Neural cell (in vitro differentiated cells): ENCODE data around the gene PNPLA6. TPM values are rescaled to one million over a fixed set of nuclear protein-coding genes. Genes with fewer than 3 reads are reported as not detected.

Experiments used
- H2AFZ ChIP-seq: fragments of 200-600, 300-800 bp; sonication (generic), shearing (Covaris generic); 2 replicates; pipeline ENCODE4 v1.6.0; 2014; ENCODE audit warnings: low read depth, mild to moderate bottlenecking, antibody characterized with exemption, low read length, moderate library complexity
- H3F3A ChIP-seq: fragments of 200-600 bp; shearing (Covaris generic); 2 replicates; pipeline ENCODE4 v1.6.1; 2016; ENCODE audit warnings: mild to moderate bottlenecking, moderate library complexity, mixed read lengths, antibody characterized with exemption, low read length; ENCODE audit not compliant: insufficient read depth, poor library complexity, severe bottlenecking
- H3K27ac ChIP-seq: fragments of 200-600, 300-800 bp; sonication (generic), shearing (Covaris generic); 2 replicates; pipeline ENCODE4 v1.5.1; 2014; ENCODE audit warnings: mild to moderate bottlenecking, low read length, moderate library complexity
- H3K27me3 ChIP-seq: fragments of 300-800, 200-600 bp; sonication (generic), shearing (Covaris generic); 2 replicates; pipeline ENCODE4 v1.6.0; 2014; ENCODE audit warnings: mild to moderate bottlenecking, low read depth, low read length, moderate library complexity; ENCODE audit not compliant: insufficient read depth
- H3K36me3 ChIP-seq: fragments of 300-800, 200-600 bp; sonication (generic), shearing (Covaris generic); 2 replicates; pipeline ENCODE4 v1.5.1; 2014; ENCODE audit warnings: mild to moderate bottlenecking, antibody characterized with exemption, low read length, moderate library complexity; ENCODE audit not compliant: insufficient read depth
- H3K4me2 ChIP-seq: fragments of 300-800, 200-600 bp; sonication (generic), shearing (Covaris generic); 2 replicates; pipeline ENCODE4 v1.6.0; 2014; ENCODE audit warnings: mild to moderate bottlenecking, low read length
- H3K4me3 ChIP-seq: fragments of 300-800, 200-600 bp; sonication (generic), shearing (Covaris generic); 2 replicates; pipeline ENCODE4 v1.5.1; 2014; ENCODE audit warnings: mild to moderate bottlenecking, low read length, moderate library complexity
- H3K79me2 ChIP-seq: fragments of 200-600 bp; shearing (Covaris generic); replicated peaks from 2 replicates; pipeline ENCODE4 v1.6.0; 2014; ENCODE audit warnings: mild to moderate bottlenecking, low read length, moderate library complexity; ENCODE audit not compliant: insufficient read depth
- H3K9ac ChIP-seq: fragments of 300-800, 200-600 bp; sonication (generic), shearing (Covaris generic); 2 replicates; pipeline ENCODE4 v1.6.1; 2016; ENCODE audit warnings: mild to moderate bottlenecking, low read length, mixed read lengths
- H3K9me2 ChIP-seq: fragments of 200-600 bp; shearing (Covaris generic); 2 replicates; pipeline ENCODE4 v1.6.1; 2016; ENCODE audit warnings: mild to moderate bottlenecking, low read length, mixed read lengths; ENCODE audit not compliant: insufficient read depth
- H3K9me3 ChIP-seq: fragments of 200-600, 300-800 bp; sonication (generic), shearing (Covaris generic); 2 replicates; pipeline ENCODE4 v1.6.1; 2016; ENCODE audit warnings: mild to moderate bottlenecking, mixed run types, low read length, moderate library complexity, mixed read lengths
- H4K20me1 ChIP-seq: fragments of 200-600 bp; shearing (Covaris generic); 2 replicates; pipeline ENCODE4 v1.6.1; 2016; ENCODE audit warnings: mild to moderate bottlenecking, mixed run types; ENCODE audit not compliant: insufficient read depth
- EP300 ChIP-seq: fragments of 450-650 bp; conservative IDR thresholded peaks from 2 replicates; pipeline ENCODE4 v1.6.1; 2014; ENCODE audit warnings: antibody characterized with exemption, mild to moderate bottlenecking, moderate library complexity; ENCODE audit not compliant: poor library complexity, severe bottlenecking
- EZH2 ChIP-seq: fragments of 200-600, 300-800 bp; shearing (Covaris generic), sonication (generic); IDR thresholded peaks from 2 replicates; pipeline ENCODE4 v1.6.1; 2014; ENCODE audit warnings: antibody characterized with exemption, low read length, borderline replicate concordance, mild to moderate bottlenecking; ENCODE audit not compliant: insufficient read depth, poor library complexity, severe bottlenecking
- MXI1 ChIP-seq: fragments of 450-650 bp; conservative IDR thresholded peaks from 2 replicates; pipeline ENCODE4 v1.6.1; 2014; ENCODE audit warnings: antibody characterized with exemption, mild to moderate bottlenecking; ENCODE audit not compliant: poor library complexity, severe bottlenecking
- POLR2AphosphoS5 ChIP-seq: IDR thresholded peaks from 2 replicates; pipeline ENCODE4 v1.6.1; 2012
- RAD21 ChIP-seq: fragments of 450-650 bp; conservative IDR thresholded peaks from 2 replicates; pipeline ENCODE4 v1.6.1; 2014; ENCODE audit warnings: antibody characterized with exemption, mild to moderate bottlenecking, moderate library complexity
- REST ChIP-seq: IDR thresholded peaks from 2 replicates; pipeline ENCODE4 v1.6.1; 2012; ENCODE audit warnings: borderline replicate concordance
- SMC3 ChIP-seq: fragments of 450-650 bp; conservative IDR thresholded peaks from 2 replicates; pipeline ENCODE4 v1.6.1; 2014; ENCODE audit warnings: antibody characterized with exemption, mild to moderate bottlenecking, moderate library complexity; ENCODE audit not compliant: poor library complexity
- TAF1 ChIP-seq: IDR thresholded peaks from 2 replicates; pipeline ENCODE4 v1.6.1; 2012; ENCODE audit warnings: low read depth
- polyA plus RNA-seq: library from polyadenylated mRNA; depleted of rRNA; stranded (reverse); fragments of >200 nt; gene quantifications from 2 replicates; pipeline ENCODE4 v1.2.3, GENCODE V29; 2014
- TF ChIP-seq, protein P1 (sequence below): fragments of 450-650 bp; IDR thresholded peaks from 2 replicates; pipeline ENCODE4 v1.5.1; 2014; ENCODE audit warnings: antibody characterized with exemption, mild to moderate bottlenecking, moderate library complexity; ENCODE audit not compliant: poor library complexity, severe bottlenecking

The PNPLA6 gene
- polyA plus RNA-seq, 1 donor from 2014 or later, result 10.8 TPM

DNA sequence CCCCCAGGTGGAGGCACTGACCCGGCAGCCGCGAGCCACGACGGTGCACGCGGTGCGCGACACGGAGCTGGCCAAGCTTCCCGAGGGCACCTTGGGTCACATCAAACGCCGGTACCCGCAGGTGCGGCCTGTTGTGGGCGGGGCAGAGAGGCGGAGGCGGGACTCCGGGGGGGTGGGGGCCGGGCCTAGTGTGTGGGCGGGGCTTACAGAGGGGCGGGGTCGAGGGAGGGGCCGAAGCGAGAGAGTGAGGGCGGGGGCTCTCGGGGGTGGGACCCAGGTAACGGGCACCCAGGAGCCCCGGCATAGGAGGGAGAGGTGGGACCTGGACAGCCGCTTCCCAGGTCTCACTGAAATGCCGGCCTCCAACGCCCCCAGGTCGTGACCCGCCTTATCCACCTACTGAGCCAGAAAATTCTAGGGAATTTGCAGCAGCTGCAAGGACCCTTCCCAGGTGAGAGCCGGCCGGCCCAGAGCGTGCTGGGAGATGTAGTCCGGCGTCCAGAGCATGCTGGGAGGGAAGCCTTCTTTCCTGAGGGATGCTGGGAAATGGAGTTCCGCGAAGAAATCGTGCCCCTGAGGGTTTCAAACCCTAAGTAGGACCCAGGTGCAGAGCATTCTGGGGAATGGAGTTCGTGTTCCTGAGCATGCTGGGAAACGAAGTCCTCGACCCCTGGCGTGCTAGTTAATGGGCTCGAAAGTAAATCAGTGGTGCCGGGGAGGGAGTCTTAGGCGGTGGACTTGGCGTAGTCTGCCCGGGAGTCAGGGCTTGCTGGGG lies 15.7 kb downstream of the PNPLA6 start:
- Histone ChIP-seq H3K9me2 (no peaks in the 10 kb centered on the region), H3F3A (no peaks in the 10 kb centered on the region), H3K9me3 (no peaks in the 10 kb centered on the region), H2AFZ (peak overlapping the region; percentile 33), H4K20me1 (no peaks in the 10 kb centered on the region), H3K79me2 (no peaks in the 10 kb centered on the region), H3K27me3 (no peaks in the 10 kb centered on the region), H3K36me3 (peaks cover 6% of the 10 kb centered on the region), H3K4me3 (peak overlapping the region; percentile 57), H3K27ac (no peak overlapping the region), H3K9ac (peak overlapping the region; percentile 23), H3K4me2 (no peak overlapping the region)
- TF ChIP-seq EP300 (no peak), TAF1 (no peak), POLR2AphosphoS5 (peak; percentile 25), RAD21 (no peak), EZH2 (no peak), REST (no peak), SMC3 (no peak), MXI1 (peak; percentile 31)
- TF ChIP-seq, protein P1, sequence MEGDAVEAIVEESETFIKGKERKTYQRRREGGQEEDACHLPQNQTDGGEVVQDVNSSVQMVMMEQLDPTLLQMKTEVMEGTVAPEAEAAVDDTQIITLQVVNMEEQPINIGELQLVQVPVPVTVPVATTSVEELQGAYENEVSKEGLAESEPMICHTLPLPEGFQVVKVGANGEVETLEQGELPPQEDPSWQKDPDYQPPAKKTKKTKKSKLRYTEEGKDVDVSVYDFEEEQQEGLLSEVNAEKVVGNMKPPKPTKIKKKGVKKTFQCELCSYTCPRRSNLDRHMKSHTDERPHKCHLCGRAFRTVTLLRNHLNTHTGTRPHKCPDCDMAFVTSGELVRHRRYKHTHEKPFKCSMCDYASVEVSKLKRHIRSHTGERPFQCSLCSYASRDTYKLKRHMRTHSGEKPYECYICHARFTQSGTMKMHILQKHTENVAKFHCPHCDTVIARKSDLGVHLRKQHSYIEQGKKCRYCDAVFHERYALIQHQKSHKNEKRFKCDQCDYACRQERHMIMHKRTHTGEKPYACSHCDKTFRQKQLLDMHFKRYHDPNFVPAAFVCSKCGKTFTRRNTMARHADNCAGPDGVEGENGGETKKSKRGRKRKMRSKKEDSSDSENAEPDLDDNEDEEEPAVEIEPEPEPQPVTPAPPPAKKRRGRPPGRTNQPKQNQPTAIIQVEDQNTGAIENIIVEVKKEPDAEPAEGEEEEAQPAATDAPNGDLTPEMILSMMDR, result peak; percentile 40

DNA sequence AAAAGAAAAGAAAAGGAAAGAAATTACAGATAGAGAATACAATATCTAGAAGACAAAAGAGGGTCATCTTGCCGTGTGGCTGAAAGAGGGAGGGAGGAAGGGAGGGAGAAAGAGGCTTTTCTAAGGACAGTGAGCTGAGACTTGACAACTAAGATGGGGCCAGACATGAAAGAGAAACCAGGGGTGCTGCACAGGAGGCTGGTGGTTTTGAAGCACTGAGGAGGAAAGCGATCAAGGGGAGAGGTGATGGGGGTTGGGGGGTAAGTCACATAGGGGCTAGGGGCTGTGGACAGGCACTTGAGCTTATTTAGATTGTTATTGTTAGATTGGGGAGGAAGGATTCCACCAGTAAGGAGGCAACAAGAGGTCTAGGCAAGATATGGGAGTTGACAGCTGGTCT lies 17.3 kb downstream of the PNPLA6 start:
- H3K4me3 ChIP-seq, result no peak overlapping the region
- H3K27me3 ChIP-seq, result no peaks in the 10 kb centered on the region
- no peaks in the 10 kb centered on the region for H3K9me3 ChIP-seq
- H3K9ac ChIP-seq, result no peak overlapping the region
- H3K27ac ChIP-seq, result no peak overlapping the region
- H3K4me2 ChIP-seq, result no peak overlapping the region
- TF ChIP-seq RAD21, result no peak
- no peak for TF ChIP-seq EP300
- TF ChIP-seq TAF1, result no peak
- no peak for TF ChIP-seq EZH2
- TF ChIP-seq, protein P1, result no peak
- TF ChIP-seq POLR2AphosphoS5, result no peak
- no peak for TF ChIP-seq SMC3
- no peak for TF ChIP-seq MXI1
- no peak for TF ChIP-seq REST
- no peaks in the 10 kb centered on the region for H3K9me2 ChIP-seq
- no peaks in the 10 kb centered on the region for H3K79me2 ChIP-seq
- H3K36me3 ChIP-seq, result peaks cover 6% of the 10 kb centered on the region
- no peaks in the 10 kb centered on the region for H3F3A ChIP-seq
- no peak overlapping the region for H2AFZ ChIP-seq
- H4K20me1 ChIP-seq, result no peaks in the 10 kb centered on the region
